Activated T-cell treated with anti-CD3 and anti-CD28 coated beads, Interleukin-2, amount 50 U/mL, for 24 hours (primary cell): Measurements from ENCODE around the gene ZNF552.
A peak's percentile ranks its signal among the peaks of the same experiment; 100 is the strongest.
"Not testable (repeated sequence)": the region's sequence is repeated elsewhere in the genome, so short reads cannot be mapped to it uniquely, and the experiment has no call there.

Experiments used
- DNase-seq: peaks from one replicate; pipeline ENCODE4 v3.0.0-alpha.2; 2020
- H3K27ac Mint-ChIP-seq: 2 replicates; pipeline ENCODE4 v1.8.0; 2020; ENCODE audit warnings: mild to moderate bottlenecking, mixed read lengths
- H3K27me3 Mint-ChIP-seq: 2 replicates; pipeline ENCODE4 v1.8.0; 2020; ENCODE audit warnings: mixed read lengths
- H3K36me3 Mint-ChIP-seq: 2 replicates; pipeline ENCODE4 v1.8.0; 2020; ENCODE audit warnings: low read depth, mixed read lengths
- H3K4me1 Mint-ChIP-seq: 2 replicates; pipeline ENCODE4 v1.8.0; 2020; ENCODE audit warnings: low read depth, mixed read lengths
- H3K4me3 Mint-ChIP-seq: 2 replicates; pipeline ENCODE4 v1.8.0; 2020; ENCODE audit warnings: mild to moderate bottlenecking, moderate library complexity, mixed read lengths
- H3K9me3 Mint-ChIP-seq: 2 replicates; pipeline ENCODE4 v1.8.0; 2020; ENCODE audit warnings: mixed read lengths

Gene ZNF552

DNA sequence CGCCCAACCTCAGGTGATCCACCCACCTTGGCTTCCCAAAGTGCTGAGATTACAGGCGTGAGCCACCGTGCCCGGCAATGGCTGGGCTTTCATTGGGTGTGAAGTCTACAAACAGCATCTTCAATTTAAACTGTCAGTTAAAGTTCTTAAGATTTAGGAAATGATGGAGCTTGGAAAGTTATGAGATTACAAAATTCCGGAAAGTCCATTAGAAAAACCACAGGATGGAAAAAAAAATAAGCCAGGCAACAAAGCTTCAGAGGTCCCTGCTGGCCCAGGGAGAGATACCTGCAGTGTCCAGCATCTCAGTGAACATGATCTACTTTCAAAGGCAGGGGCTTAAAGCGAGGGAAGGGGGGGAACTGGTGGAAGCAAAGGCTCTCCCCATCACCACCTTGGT, 10.8 kb upstream of the ZNF552 start:
- Mint-ChIP-seq H3K27ac (no peak overlapping the region), H3K4me1 (peaks cover 67% of the 10 kb centered on the region), H3K36me3 (peaks cover 95% of the 10 kb centered on the region), H3K4me3 (no peak overlapping the region), H3K9me3 (peaks cover 2% of the 10 kb centered on the region), H3K27me3 (no peaks in the 10 kb centered on the region)
- DNase-seq: no peak

GRCh38 chr19:57823608-57824007, 8.9 kb upstream of the ZNF552 start:
- H3K9me3 Mint-ChIP-seq, H3K4me3 Mint-ChIP-seq, H3K27me3 Mint-ChIP-seq, DNase-seq: not testable (repeated sequence)
- Mint-ChIP-seq H3K36me3 (peaks cover 88% of the 10 kb centered on the region), H3K4me1 (peaks cover 57% of the 10 kb centered on the region), H3K27ac (peak overlapping the region; percentile 51)

DNA sequence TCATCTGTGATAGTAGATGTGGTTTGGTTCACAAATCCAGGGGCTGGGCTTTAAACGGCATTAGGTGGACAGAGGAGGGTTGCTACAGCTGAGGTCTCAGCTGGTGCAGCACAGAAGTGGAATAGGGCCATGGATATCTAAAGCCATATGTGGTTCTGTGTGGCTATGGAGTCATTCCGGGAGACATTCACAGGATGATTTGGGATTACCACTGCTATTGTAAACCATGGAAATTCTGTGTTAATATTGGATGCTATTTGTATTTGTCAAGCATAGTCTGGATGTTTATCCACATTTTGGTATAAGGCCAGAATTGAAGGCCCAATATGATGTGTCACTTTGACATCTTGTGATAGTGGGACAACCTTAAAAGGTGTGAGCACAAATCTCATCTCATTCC, 8.4 kb upstream of the ZNF552 start:
- not testable (repeated sequence) for H3K9me3 Mint-ChIP-seq, DNase-seq, H3K27me3 Mint-ChIP-seq
- H3K36me3 Mint-ChIP-seq: peaks cover 87% of the 10 kb centered on the region
- H3K4me1 Mint-ChIP-seq: peaks cover 61% of the 10 kb centered on the region
- peak overlapping the region; percentile 45 for H3K4me3 Mint-ChIP-seq
- peak overlapping the region; percentile 70 for H3K27ac Mint-ChIP-seq

GRCh38 chr19:57821501-57821900, 6.8 kb upstream of the ZNF552 start:
- not testable (repeated sequence) for H3K27me3 Mint-ChIP-seq, H3K9me3 Mint-ChIP-seq, DNase-seq
- Mint-ChIP-seq H3K36me3 (peaks cover 71% of the 10 kb centered on the region), H3K27ac (peak overlapping the region; percentile 50), H3K4me3 (peak overlapping the region; percentile 98), H3K4me1 (peaks cover 53% of the 10 kb centered on the region)

DNA sequence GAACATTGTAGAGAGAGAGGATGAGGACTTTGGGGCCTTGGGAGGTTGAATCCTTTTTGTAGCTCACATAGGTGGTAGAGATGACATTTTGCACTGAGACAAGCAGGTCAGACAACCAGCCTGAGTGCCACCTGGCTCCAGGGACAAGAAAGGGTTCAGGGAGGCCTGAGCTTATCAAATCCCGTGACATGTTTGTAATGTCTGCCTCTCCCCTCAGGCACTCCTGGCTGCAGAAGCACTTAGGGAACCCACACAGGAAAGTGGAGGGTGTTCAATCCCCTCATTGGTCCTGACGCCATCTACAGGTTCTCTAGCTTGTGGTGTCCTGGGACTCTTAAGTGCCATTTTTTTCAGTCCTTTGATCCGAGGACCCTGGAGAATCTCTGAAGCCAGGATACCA, 6.4 kb upstream of the ZNF552 start:
- peaks cover 67% of the 10 kb centered on the region for H3K36me3 Mint-ChIP-seq
- peaks cover 52% of the 10 kb centered on the region for H3K4me1 Mint-ChIP-seq
- not testable (repeated sequence) for H3K9me3 Mint-ChIP-seq, DNase-seq, H3K27me3 Mint-ChIP-seq
- H3K27ac Mint-ChIP-seq: peak overlapping the region; percentile 98
- peak overlapping the region; percentile 98 for H3K4me3 Mint-ChIP-seq

DNA sequence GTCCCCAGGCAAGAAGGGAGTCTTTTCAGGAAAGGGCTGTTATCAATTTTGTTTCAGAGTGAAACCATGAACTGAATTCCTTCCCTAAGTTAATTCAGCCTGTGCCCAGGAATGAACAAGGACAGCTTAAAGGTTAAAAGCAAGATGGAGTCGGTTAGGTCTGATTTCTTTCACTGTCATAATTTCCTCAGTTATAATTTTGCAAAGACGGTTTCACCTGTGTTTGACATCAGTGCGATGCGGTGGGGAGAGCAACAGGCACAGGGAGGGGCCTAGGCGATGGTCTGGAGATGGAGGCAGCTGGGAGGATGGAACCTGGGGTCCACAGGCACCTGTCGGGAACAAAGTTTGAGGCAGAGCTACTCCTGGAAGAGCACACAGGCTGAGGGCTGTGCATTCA, 5.9 kb upstream of the ZNF552 start:
- Mint-ChIP-seq H3K4me1 (peaks cover 52% of the 10 kb centered on the region), H3K27me3 (no peaks in the 10 kb centered on the region), H3K27ac (peak overlapping the region; percentile 98), H3K9me3 (no peaks in the 10 kb centered on the region), H3K36me3 (peaks cover 62% of the 10 kb centered on the region), H3K4me3 (peak overlapping the region; percentile 98)
- DNase-seq: no peak

DNA sequence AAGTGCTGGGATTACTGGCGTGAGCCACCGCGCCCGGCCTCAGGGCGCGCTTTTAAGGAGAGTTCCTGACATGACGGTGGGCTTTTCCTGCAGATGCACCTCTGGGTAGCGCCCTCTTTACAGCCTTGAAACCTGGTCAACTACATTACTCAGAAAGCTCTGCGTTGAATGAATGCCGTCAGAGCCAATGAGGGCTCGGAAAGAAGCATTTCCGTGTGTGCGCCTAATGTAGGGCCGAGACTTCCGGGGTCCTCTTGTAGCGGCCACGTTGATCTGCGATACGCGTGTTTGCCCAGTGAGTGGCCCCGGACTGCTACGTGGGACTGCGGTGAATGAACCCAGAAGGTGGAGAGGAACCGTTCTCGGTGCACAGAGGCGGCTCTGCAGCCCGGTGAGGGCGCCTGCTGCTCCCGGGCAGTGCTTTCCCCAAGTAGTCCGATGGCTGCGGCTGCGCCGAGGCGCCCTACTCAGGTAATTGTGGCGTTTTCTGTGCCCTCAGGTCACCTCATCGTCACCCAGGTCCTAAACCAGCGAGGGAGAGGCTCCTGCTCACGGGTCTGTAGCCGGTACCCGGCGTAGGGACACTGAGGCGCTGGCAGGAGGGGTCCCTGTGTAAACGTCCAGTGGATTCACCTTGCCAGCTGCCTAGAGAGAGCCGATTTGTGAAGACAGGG, 4.9 kb upstream of the ZNF552 start:
- H3K36me3 Mint-ChIP-seq: peaks cover 56% of the 10 kb centered on the region
- no peaks in the 10 kb centered on the region for H3K9me3 Mint-ChIP-seq
- H3K4me3 Mint-ChIP-seq: peak overlapping the region; percentile 98
- peak overlapping the region; percentile 98 for H3K27ac Mint-ChIP-seq
- no peaks in the 10 kb centered on the region for H3K27me3 Mint-ChIP-seq
- H3K4me1 Mint-ChIP-seq: peaks cover 56% of the 10 kb centered on the region
- peak; percentile 80 for DNase-seq

GRCh38 chr19:57818378-57818777, 3.7 kb upstream of the ZNF552 start:
- Mint-ChIP-seq H3K27ac (peak overlapping the region; percentile 45), H3K36me3 (peaks cover 52% of the 10 kb centered on the region), H3K27me3 (no peaks in the 10 kb centered on the region), H3K4me3 (peak overlapping the region; percentile 98), H3K9me3 (no peaks in the 10 kb centered on the region), H3K4me1 (peaks cover 52% of the 10 kb centered on the region)
- DNase-seq: no peak

DNA sequence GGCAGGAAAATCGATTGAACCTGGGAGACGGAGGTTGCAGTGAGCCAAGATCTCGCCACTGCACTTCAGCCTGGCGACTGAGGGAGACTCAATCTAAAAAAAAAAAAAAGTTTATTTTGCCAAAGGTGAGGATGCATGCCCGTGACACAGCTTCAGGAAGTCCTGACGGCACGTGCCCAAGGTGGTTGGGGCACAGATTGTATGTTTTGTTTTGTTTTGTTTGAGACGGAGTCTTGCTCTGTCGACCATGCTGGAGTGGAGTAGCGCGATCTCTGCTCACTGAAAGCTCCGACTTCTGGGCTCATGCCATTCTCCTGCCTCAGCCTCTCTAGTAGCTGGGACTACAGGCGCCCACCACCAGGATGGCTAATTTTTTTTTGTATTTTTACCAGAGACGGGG, 3.3 kb upstream of the ZNF552 start:
- peaks cover 52% of the 10 kb centered on the region for H3K36me3 Mint-ChIP-seq
- no peaks in the 10 kb centered on the region for H3K27me3 Mint-ChIP-seq
- peaks cover 52% of the 10 kb centered on the region for H3K4me1 Mint-ChIP-seq
- H3K4me3 Mint-ChIP-seq: no peak overlapping the region
- no peaks in the 10 kb centered on the region for H3K9me3 Mint-ChIP-seq
- H3K27ac Mint-ChIP-seq: no peak overlapping the region
- no peak for DNase-seq

GRCh38 chr19:57816652-57817051, 1.9 kb upstream of the ZNF552 start:
- H3K9me3 Mint-ChIP-seq: no peaks in the 10 kb centered on the region
- H3K27me3 Mint-ChIP-seq: no peaks in the 10 kb centered on the region
- no peak overlapping the region for H3K4me3 Mint-ChIP-seq
- no peak overlapping the region for H3K27ac Mint-ChIP-seq
- H3K4me1 Mint-ChIP-seq: peaks cover 53% of the 10 kb centered on the region
- no peak for DNase-seq
- peaks cover 50% of the 10 kb centered on the region for H3K36me3 Mint-ChIP-seq

- peak overlapping the region; percentile 93 for H3K4me3 Mint-ChIP-seq
- peak overlapping the region; percentile 92 for H3K27ac Mint-ChIP-seq
- H3K36me3 Mint-ChIP-seq: peaks cover 47% of the 10 kb centered on the region
- DNase-seq: no peak
- H3K27me3 Mint-ChIP-seq: no peaks in the 10 kb centered on the region
- no peaks in the 10 kb centered on the region for H3K9me3 Mint-ChIP-seq
- peaks cover 45% of the 10 kb centered on the region for H3K4me1 Mint-ChIP-seq
Measured at GRCh38 chr19:57815247-57816075, 748 bp upstream of the ZNF552 start.

- H3K27ac Mint-ChIP-seq: peak overlapping the region; percentile 92
- H3K36me3 Mint-ChIP-seq: peaks cover 50% of the 10 kb centered on the region
- H3K4me1 Mint-ChIP-seq: peaks cover 50% of the 10 kb centered on the region
- H3K4me3 Mint-ChIP-seq: peak overlapping the region; percentile 93
- DNase-seq: no peak
- no peaks in the 10 kb centered on the region for H3K9me3 Mint-ChIP-seq
- H3K27me3 Mint-ChIP-seq: no peaks in the 10 kb centered on the region
Measured at GRCh38 chr19:57813919-57814504, 701 bp downstream of the ZNF552 start.

DNA sequence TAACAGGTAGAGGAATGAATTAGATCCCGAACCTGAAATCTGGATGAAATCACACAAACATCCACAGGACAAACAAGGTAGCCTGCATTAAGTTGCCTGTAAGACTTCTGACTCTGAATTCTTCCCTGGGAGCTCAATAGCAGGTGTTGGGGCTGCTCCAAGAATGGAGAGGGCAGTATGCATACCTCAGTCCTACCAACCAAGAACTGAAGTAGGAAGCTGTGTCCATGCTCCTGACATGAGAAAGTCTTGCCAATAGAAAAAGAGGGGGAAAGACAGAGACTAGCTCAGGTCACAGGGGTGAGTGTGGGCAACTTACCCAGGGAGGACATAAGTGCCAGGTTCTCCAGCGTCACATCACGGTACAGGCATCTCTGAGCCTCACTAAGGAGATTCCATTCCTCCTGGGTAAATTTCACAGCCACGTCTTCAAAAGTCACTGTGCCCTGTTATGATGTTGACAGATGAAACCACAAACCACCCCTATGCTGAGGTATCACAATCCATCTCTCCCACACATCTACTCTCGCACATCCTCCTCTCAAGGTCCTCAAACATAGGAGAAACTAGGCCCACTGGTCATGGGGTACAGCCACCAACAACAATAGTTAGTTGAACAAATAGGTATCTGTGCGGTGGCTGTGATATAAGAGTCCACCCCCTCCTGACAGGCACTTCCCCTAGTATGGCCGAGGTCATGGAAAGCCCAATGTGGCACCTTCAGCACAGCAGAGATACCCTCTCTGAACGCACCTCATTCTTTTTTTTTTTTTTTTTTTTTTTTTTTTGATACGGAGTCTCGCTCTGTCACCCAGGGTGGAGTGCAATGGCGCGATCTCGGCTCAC, 1.5 kb downstream of the ZNF552 start:
- H3K9me3 Mint-ChIP-seq, H3K27me3 Mint-ChIP-seq: not testable (repeated sequence)
- peak; percentile 41 for DNase-seq
- Mint-ChIP-seq H3K36me3 (peaks cover 58% of the 10 kb centered on the region), H3K4me1 (peaks cover 44% of the 10 kb centered on the region), H3K4me3 (peak overlapping the region; percentile 93), H3K27ac (peak overlapping the region; percentile 81)

- Mint-ChIP-seq H3K27me3 (no peaks in the 10 kb centered on the region), H3K36me3 (peaks cover 67% of the 10 kb centered on the region), H3K27ac (peak overlapping the region; percentile 42), H3K4me3 (peak overlapping the region; percentile 0), H3K9me3 (no peaks in the 10 kb centered on the region), H3K4me1 (peaks cover 44% of the 10 kb centered on the region)
- no peak for DNase-seq
Measured at GRCh38 chr19:57812226-57812625, 2.5 kb downstream of the ZNF552 start.
